HCT116 (cell line): ENCODE data around the gene CERK. TPM values are rescaled to one million over a fixed set of nuclear protein-coding genes. Genes with fewer than 3 reads are reported as not detected.

Experiments
- ATAC-seq: fragments of 200-7000 bp; cut with Tn5 transposase; 2 replicates; pipeline ENCODE4 v1.9.1; 2020; ENCODE audit warnings: mild to moderate bottlenecking, moderate library complexity
- BruUV-seq: library from RNA; stranded (reverse); fragments of 400-500 nt; replicated peaks from 2 replicates; lab custom pipeline; 2021; lab: Mats Ljungman, UMichigan
- CTCF ChIA-PET: fragments of 300-600 bp; sonication (Branson Sonifier 250); formaldehyde crosslinking; loops from one replicate; lab custom pipeline; 2021; ENCODE audit warnings: antibody characterized with exemption; lab: Charles Lee
- POLR2A ChIA-PET: fragments of 300-600, 350-600 bp; sonication (Branson Sonifier 250); formaldehyde crosslinking; loops from one replicate; lab custom pipeline; 2021; ENCODE audit warnings: antibody characterized with exemption; lab: Charles Lee
- RAD21 ChIA-PET, 2 experiments: fragments of 300-600 bp; sonication (Branson Sonifier 250); formaldehyde crosslinking; loops; one replicate each; lab custom pipeline; 2023; ENCODE audit warnings: low total read pairs in 2 of 2; ENCODE audit not compliant: uncharacterized antibody in 2 of 2, unreplicated experiment in 2 of 2, low non-redundant PET in 1 of 2; lab: Charles Lee
- DNase-seq: peaks from one replicate; pipeline ENCODE4 v3.0.0-alpha.2; 2010; ENCODE audit warnings: low read depth, low spot score
- H2AFZ ChIP-seq: fragments of 200-600 bp; shearing (Covaris generic), sonication (generic); 2 replicates; pipeline ENCODE4 v1.6.1; 2017; ENCODE audit warnings: low read depth, mixed run types, mixed read lengths, antibody characterized with exemption, low read length; ENCODE audit not compliant: poor library complexity, severe bottlenecking
- H3K27ac ChIP-seq: 2 replicates; pipeline ENCODE4 v1.5.1; 2012; ENCODE audit warnings: low read depth, low read length
- H3K27me3 ChIP-seq: fragments of 200-600 bp; sonication (generic); 2 replicates; pipeline ENCODE4 v1.6.1; 2016; ENCODE audit warnings: mixed run types, low read length, mixed read lengths; ENCODE audit not compliant: insufficient read depth
- H3K36me3 ChIP-seq, 2 experiments: fragments of 200-500 bp in 1 of 2; fragments of 200-600 bp in 1 of 2; sonication (Bioruptor generic) in 1 of 2; sonication (generic) in 1 of 2; 2 replicates each; pipeline versions ENCODE4 v1.5.1 to v1.6.1; 2014 to 2016; ENCODE audit warnings: low read length in 2 of 2, inconsistent platforms in 1 of 2, mixed read lengths in 1 of 2, mixed run types in 1 of 2; ENCODE audit not compliant: insufficient read depth in 2 of 2, control insufficient read depth in 1 of 2
- H3K4me1 ChIP-seq, 2 experiments: fragments of 200-600 bp in 1 of 2; sonication (generic) in 1 of 2; 2 replicates each; pipeline versions ENCODE4 v1.5.1 to v1.6.1; 2012 to 2017; ENCODE audit warnings: low read length in 2 of 2, inconsistent platforms in 1 of 2, mild to moderate bottlenecking in 1 of 2, mixed read lengths in 1 of 2, mixed run types in 1 of 2, moderate library complexity in 1 of 2; ENCODE audit not compliant: insufficient read depth in 2 of 2, control insufficient read depth in 1 of 2
- H3K4me2 ChIP-seq: fragments of 200-600 bp; sonication (generic); 2 replicates; pipeline ENCODE4 v1.6.1; 2017; ENCODE audit warnings: mixed run types, low read length, mixed read lengths
- H3K4me3 ChIP-seq, 2 experiments: fragments of 200-600 bp in 1 of 2; sonication (generic) in 1 of 2; replicated peaks in 1 of 2; 2 replicates each; pipeline ENCODE4 v1.5.1; 2011 to 2016; ENCODE audit warnings: low read length in 2 of 2, control low read depth in 1 of 2, low read depth in 1 of 2, mild to moderate bottlenecking in 1 of 2, mixed read lengths in 1 of 2, mixed run types in 1 of 2
- H3K79me2 ChIP-seq: fragments of 200-600 bp; sonication (generic); 2 replicates; pipeline ENCODE4 v1.6.1; 2017; ENCODE audit warnings: mild to moderate bottlenecking, mixed run types, low read length, moderate library complexity, mixed read lengths; ENCODE audit not compliant: insufficient read depth
- H3K9ac ChIP-seq: fragments of 200-600 bp; sonication (generic); 2 replicates; pipeline ENCODE4 v1.6.1; 2016; ENCODE audit warnings: low read length, mixed read lengths
- H3K9me2 ChIP-seq: fragments of 200-600 bp; sonication (generic), shearing (Covaris generic); 2 replicates; pipeline ENCODE4 v1.6.1; 2017; ENCODE audit warnings: mixed run types, mild to moderate bottlenecking, moderate library complexity; ENCODE audit not compliant: insufficient read depth
- H3K9me3 ChIP-seq, 2 experiments: fragments of 200-500 bp in 1 of 2; fragments of 200-600 bp in 1 of 2; sonication (Bioruptor generic) in 1 of 2; sonication (generic) in 1 of 2; 2 replicates each; pipeline ENCODE4 v1.6.1; 2014 to 2017; ENCODE audit warnings: low read length in 2 of 2, mixed read lengths in 2 of 2, inconsistent platforms in 1 of 2, low read depth in 1 of 2, mild to moderate bottlenecking in 1 of 2, mixed run types in 1 of 2, moderate library complexity in 1 of 2; ENCODE audit not compliant: control insufficient read depth in 1 of 2, insufficient read depth in 1 of 2
- H4K20me1 ChIP-seq: fragments of 200-600 bp; sonication (generic), shearing (Covaris generic); 2 replicates; pipeline ENCODE4 v1.6.1; 2017; ENCODE audit warnings: mixed run types, mild to moderate bottlenecking, moderate library complexity; ENCODE audit not compliant: insufficient read depth
- CBX3 ChIP-seq: IDR thresholded peaks from 2 replicates; pipeline ENCODE4 v1.6.1; 2012; ENCODE audit warnings: low read depth
- ELF1 ChIP-seq: IDR thresholded peaks from 2 replicates; pipeline ENCODE4 v1.6.1; 2012; ENCODE audit warnings: low read depth, borderline replicate concordance
- EZH2 ChIP-seq: fragments of 200-600 bp; sonication (generic); IDR thresholded peaks from 2 replicates; pipeline ENCODE4 v1.6.1; 2017; ENCODE audit warnings: antibody characterized with exemption, mixed run types
- ZNF274 ChIP-seq: fragments of 200-500 bp; sonication (Bioruptor generic); IDR thresholded peaks from 2 replicates; pipeline ENCODE4 v1.6.1; 2014; ENCODE audit warnings: mild to moderate bottlenecking, low read depth, low read length, inconsistent platforms
- intact Hi-C: fragments of 100-400 bp; cut with micrococcal nuclease; formaldehyde crosslinking; loops from 2 replicates; pipeline ENCODE4 v1.10.0; 2022
- total RNA-seq: library from RNA; stranded (reverse); gene quantifications from one replicate; pipeline ENCODE4 v1.2.1, GENCODE V29; 2021; ENCODE audit not compliant: unreplicated experiment
- TF ChIP-seq, protein P1 (sequence below): IDR thresholded peaks from 2 replicates; pipeline ENCODE4 v1.6.1; 2012
- TF ChIP-seq, protein P2 (sequence below): IDR thresholded peaks from 2 replicates; pipeline ENCODE4 v1.6.1; 2011; ENCODE audit warnings: mild to moderate bottlenecking, low read length, moderate library complexity; ENCODE audit not compliant: insufficient replicate concordance; ENCODE audit errors: extremely low read depth
- TF ChIP-seq, protein P3 (sequence below): IDR thresholded peaks from 2 replicates; pipeline ENCODE4 v1.6.1; 2012; ENCODE audit warnings: low read depth

Gene CERK
- total RNA-seq, 1 experiment from 2014 or later = 35.0 TPM

DNA sequence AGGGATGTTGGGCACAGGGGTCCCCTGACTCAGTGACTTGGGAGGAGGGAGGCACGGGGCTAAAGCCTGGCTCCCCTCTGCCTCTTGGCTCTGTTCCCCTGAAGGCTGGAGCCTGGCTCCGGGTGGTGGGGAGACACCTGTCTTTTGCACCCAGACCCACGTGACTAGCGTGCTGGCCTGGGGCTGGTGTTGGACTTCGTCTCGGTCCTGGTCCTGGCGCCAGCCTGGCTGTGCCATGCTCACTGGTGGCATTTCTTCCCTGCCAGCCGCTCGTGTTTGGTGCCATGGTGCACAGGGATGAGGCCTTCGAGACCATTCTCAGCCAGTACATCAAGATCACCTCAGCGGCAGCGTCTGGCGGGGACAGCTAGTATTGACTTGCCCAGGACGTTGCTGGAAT is 61.2 kb downstream of the CERK start:
- ChIA-PET CTCF (no interaction called here), POLR2A (no interaction called here), RAD21 (no interaction called here)
- no peaks in the 10 kb centered on the region for H3K36me3 ChIP-seq
- no TSS peak for BruUV-seq
- no peaks in the 10 kb centered on the region for H4K20me1 ChIP-seq
- DNase-seq = no peak
- no peak for ATAC-seq
- intact Hi-C loops = no loop called here
- no peak overlapping the region for H2AFZ ChIP-seq
- H3K4me2 ChIP-seq = no peak overlapping the region
- no peaks in the 10 kb centered on the region for H3K79me2 ChIP-seq
- H3K4me1 ChIP-seq = no peaks in the 10 kb centered on the region
- H3K9me3 ChIP-seq = no peaks in the 10 kb centered on the region
- H3K27me3 ChIP-seq = no peaks in the 10 kb centered on the region
- TF ChIP-seq EZH2 (no peak), ZNF274 (no peak), ELF1 (no peak), CBX3 (no peak)
- TF ChIP-seq, protein P1, sequence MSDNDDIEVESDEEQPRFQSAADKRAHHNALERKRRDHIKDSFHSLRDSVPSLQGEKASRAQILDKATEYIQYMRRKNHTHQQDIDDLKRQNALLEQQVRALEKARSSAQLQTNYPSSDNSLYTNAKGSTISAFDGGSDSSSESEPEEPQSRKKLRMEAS = no peak
- TF ChIP-seq, protein P2, sequence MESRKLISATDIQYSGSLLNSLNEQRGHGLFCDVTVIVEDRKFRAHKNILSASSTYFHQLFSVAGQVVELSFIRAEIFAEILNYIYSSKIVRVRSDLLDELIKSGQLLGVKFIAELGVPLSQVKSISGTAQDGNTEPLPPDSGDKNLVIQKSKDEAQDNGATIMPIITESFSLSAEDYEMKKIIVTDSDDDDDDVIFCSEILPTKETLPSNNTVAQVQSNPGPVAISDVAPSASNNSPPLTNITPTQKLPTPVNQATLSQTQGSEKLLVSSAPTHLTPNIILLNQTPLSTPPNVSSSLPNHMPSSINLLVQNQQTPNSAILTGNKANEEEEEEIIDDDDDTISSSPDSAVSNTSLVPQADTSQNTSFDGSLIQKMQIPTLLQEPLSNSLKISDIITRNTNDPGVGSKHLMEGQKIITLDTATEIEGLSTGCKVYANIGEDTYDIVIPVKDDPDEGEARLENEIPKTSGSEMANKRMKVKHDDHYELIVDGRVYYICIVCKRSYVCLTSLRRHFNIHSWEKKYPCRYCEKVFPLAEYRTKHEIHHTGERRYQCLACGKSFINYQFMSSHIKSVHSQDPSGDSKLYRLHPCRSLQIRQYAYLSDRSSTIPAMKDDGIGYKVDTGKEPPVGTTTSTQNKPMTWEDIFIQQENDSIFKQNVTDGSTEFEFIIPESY = no peak
- TF ChIP-seq, protein P3, sequence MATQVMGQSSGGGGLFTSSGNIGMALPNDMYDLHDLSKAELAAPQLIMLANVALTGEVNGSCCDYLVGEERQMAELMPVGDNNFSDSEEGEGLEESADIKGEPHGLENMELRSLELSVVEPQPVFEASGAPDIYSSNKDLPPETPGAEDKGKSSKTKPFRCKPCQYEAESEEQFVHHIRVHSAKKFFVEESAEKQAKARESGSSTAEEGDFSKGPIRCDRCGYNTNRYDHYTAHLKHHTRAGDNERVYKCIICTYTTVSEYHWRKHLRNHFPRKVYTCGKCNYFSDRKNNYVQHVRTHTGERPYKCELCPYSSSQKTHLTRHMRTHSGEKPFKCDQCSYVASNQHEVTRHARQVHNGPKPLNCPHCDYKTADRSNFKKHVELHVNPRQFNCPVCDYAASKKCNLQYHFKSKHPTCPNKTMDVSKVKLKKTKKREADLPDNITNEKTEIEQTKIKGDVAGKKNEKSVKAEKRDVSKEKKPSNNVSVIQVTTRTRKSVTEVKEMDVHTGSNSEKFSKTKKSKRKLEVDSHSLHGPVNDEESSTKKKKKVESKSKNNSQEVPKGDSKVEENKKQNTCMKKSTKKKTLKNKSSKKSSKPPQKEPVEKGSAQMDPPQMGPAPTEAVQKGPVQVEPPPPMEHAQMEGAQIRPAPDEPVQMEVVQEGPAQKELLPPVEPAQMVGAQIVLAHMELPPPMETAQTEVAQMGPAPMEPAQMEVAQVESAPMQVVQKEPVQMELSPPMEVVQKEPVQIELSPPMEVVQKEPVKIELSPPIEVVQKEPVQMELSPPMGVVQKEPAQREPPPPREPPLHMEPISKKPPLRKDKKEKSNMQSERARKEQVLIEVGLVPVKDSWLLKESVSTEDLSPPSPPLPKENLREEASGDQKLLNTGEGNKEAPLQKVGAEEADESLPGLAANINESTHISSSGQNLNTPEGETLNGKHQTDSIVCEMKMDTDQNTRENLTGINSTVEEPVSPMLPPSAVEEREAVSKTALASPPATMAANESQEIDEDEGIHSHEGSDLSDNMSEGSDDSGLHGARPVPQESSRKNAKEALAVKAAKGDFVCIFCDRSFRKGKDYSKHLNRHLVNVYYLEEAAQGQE = no peak
- H3K4me3 ChIP-seq = no peak overlapping the region
- no peak overlapping the region for H3K27ac ChIP-seq
- H3K9ac ChIP-seq = no peak overlapping the region
- no peaks in the 10 kb centered on the region for H3K9me2 ChIP-seq
